SK-N-SH (cell line): Measurements from ENCODE around the gene TPO. TPM values are rescaled to one million over a fixed set of nuclear protein-coding genes. Genes with fewer than 3 reads are reported as not detected.

Source experiments
- CTCF ChIA-PET: fragments of 300-600, 350-600 bp; formaldehyde crosslinking; extraction: SDS; loops from one replicate; lab custom pipeline; 2021; lab: Yijun Ruan, JAX
- POLR2A ChIA-PET: fragments of 350-600 bp; sonication (Branson Sonifier 250); formaldehyde crosslinking; extraction: SDS; loops from one replicate; lab custom pipeline; 2020; ENCODE audit warnings: antibody characterized with exemption, inconsistent platforms; lab: Yijun Ruan, JAX
- DNase-seq: peaks from one replicate; pipeline ENCODE4 v3.0.0; 2012
- H2AFZ ChIP-seq: fragments of 200-600 bp; sonication (generic); 2 replicates; pipeline ENCODE4 v1.8.1; 2016; ENCODE audit warnings: antibody characterized with exemption, mild to moderate bottlenecking, low read depth
- H3F3A ChIP-seq: fragments of 200-600 bp; sonication (generic); replicated peaks from 2 replicates; pipeline ENCODE3; 2016; ENCODE audit warnings: antibody characterized with exemption, mild to moderate bottlenecking; ENCODE audit not compliant: insufficient read depth
- H3K27ac ChIP-seq, 2 experiments: fragments of 200-500 bp in 1 of 2; fragments of 200-600 bp in 1 of 2; sonication (Bioruptor generic) in 1 of 2; sonication (generic), shearing (Covaris generic) in 1 of 2; 2 replicates each; pipeline versions ENCODE4 v1.5.1 to v1.6.1; 2014 to 2016; ENCODE audit warnings: low read depth in 2 of 2, inconsistent platforms in 1 of 2, low read length in 1 of 2, mild to moderate bottlenecking in 1 of 2, mixed read lengths in 1 of 2
- H3K27me3 ChIP-seq: fragments of 200-600 bp; sonication (generic), shearing (Covaris generic); 2 replicates; pipeline ENCODE4 v1.6.1; 2016; ENCODE audit warnings: mixed run types; ENCODE audit not compliant: insufficient read depth
- H3K36me3 ChIP-seq, 2 experiments: fragments of 200-500 bp in 1 of 2; fragments of 200-600 bp in 1 of 2; sonication (Bioruptor generic) in 1 of 2; sonication (generic) in 1 of 2; replicated peaks in 1 of 2; 2 replicates each; pipeline versions ENCODE3 to v1.5.1; 2014 to 2016; ENCODE audit warnings: low read length in 1 of 2, mild to moderate bottlenecking in 1 of 2; ENCODE audit not compliant: insufficient read depth in 2 of 2, control insufficient read depth in 1 of 2
- H3K4me1 ChIP-seq, 2 experiments: fragments of 200-500 bp in 1 of 2; fragments of 200-600 bp in 1 of 2; sonication (Bioruptor generic) in 1 of 2; sonication (generic), shearing (Covaris generic) in 1 of 2; 2 replicates each; pipeline versions ENCODE4 v1.5.1 to v1.6.1; 2014 to 2016; ENCODE audit warnings: low read depth in 1 of 2, low read length in 1 of 2, mixed run types in 1 of 2; ENCODE audit not compliant: insufficient read depth in 2 of 2, control insufficient read depth in 1 of 2
- H3K4me2 ChIP-seq: fragments of 200-600 bp; sonication (generic), shearing (Covaris generic); 2 replicates; pipeline ENCODE4 v1.6.1; 2017; ENCODE audit warnings: mixed run types
- H3K4me3 ChIP-seq, 2 experiments: fragments of 200-500 bp in 1 of 2; fragments of 200-600 bp in 1 of 2; sonication (Bioruptor generic) in 1 of 2; sonication (generic), shearing (Covaris generic) in 1 of 2; 2 replicates each; pipeline versions ENCODE4 v1.5.1 to v1.8.1; 2014 to 2016; ENCODE audit warnings: low read depth in 2 of 2, inconsistent platforms in 1 of 2, low read length in 1 of 2, mild to moderate bottlenecking in 1 of 2, mixed read lengths in 1 of 2, moderate library complexity in 1 of 2
- H3K79me2 ChIP-seq: fragments of 200-600 bp; sonication (generic); 2 replicates; pipeline ENCODE4 v1.8.1; 2017; ENCODE audit warnings: mild to moderate bottlenecking; ENCODE audit not compliant: insufficient read depth
- H3K9ac ChIP-seq: fragments of 200-600 bp; sonication (generic); 2 replicates; pipeline ENCODE4 v1.6.1; 2017; ENCODE audit warnings: mixed run types
- H3K9me2 ChIP-seq: fragments of 200-600 bp; sonication (generic); 2 replicates; pipeline ENCODE4 v1.6.1; 2017; ENCODE audit warnings: mixed run types
- H3K9me3 ChIP-seq: fragments of 200-600 bp; sonication (generic); 2 replicates; pipeline ENCODE4 v1.6.1; 2017; ENCODE audit warnings: mixed run types, mild to moderate bottlenecking, moderate library complexity
- H4K20me1 ChIP-seq: fragments of 200-600 bp; sonication (generic); 2 replicates; pipeline ENCODE4 v1.6.1; 2017; ENCODE audit warnings: mild to moderate bottlenecking, mixed run types; ENCODE audit not compliant: insufficient read depth
- ELF1 ChIP-seq: IDR thresholded peaks from 2 replicates; pipeline ENCODE4 v1.4.0; 2012
- FOSL2 ChIP-seq: IDR thresholded peaks from 2 replicates; pipeline ENCODE4 v1.4.0; 2012; ENCODE audit warnings: low read depth, mild to moderate bottlenecking, moderate library complexity, borderline replicate concordance
- FOXM1 ChIP-seq: IDR thresholded peaks from 2 replicates; pipeline ENCODE4 v1.4.0; 2012; ENCODE audit warnings: low read depth, mild to moderate bottlenecking
- NFIC ChIP-seq: IDR thresholded peaks from 2 replicates; pipeline ENCODE4 v1.4.0; 2012; ENCODE audit warnings: borderline replicate concordance
- POLR2AphosphoS5 ChIP-seq: IDR thresholded peaks from 2 replicates; pipeline ENCODE4 v1.6.1; 2012; ENCODE audit warnings: low read depth, low read length
- RAD21 ChIP-seq: IDR thresholded peaks from 2 replicates; pipeline ENCODE4 v1.6.1; 2012; ENCODE audit warnings: mild to moderate bottlenecking, low read length
- SIN3A ChIP-seq: IDR thresholded peaks from 2 replicates; pipeline ENCODE4 v1.6.1; 2012; ENCODE audit warnings: low read depth, mild to moderate bottlenecking, low read length, moderate library complexity, borderline replicate concordance
- SMC3 ChIP-seq: IDR thresholded peaks from 2 replicates; pipeline ENCODE4 v1.6.1; 2012; ENCODE audit warnings: low read depth, low read length, improper control_type of control experiment
- ZBTB33 ChIP-seq: IDR thresholded peaks from 2 replicates; pipeline ENCODE4 v1.4.0; 2012; ENCODE audit warnings: low read depth, borderline replicate concordance
- WGBS: methylation state at CpG from one replicate; pipeline ENCODE4 v1.1.6; 2017; ENCODE audit warnings: low lambda C conversion rate; 5-methylcytosine and 5-hydroxymethylcytosine counted together
- polyA plus RNA-seq, 3 experiments: library from polyadenylated mRNA; depleted of rRNA; stranded (reverse); fragments of >200 nt; gene quantifications; 2 replicates each; pipeline ENCODE4 v1.2.3, GENCODE V29; 2012

TPO gene
- polyA plus RNA-seq, 1 of the 3 experiments (the other 2 are of a cell fraction), result not detected

DNA sequence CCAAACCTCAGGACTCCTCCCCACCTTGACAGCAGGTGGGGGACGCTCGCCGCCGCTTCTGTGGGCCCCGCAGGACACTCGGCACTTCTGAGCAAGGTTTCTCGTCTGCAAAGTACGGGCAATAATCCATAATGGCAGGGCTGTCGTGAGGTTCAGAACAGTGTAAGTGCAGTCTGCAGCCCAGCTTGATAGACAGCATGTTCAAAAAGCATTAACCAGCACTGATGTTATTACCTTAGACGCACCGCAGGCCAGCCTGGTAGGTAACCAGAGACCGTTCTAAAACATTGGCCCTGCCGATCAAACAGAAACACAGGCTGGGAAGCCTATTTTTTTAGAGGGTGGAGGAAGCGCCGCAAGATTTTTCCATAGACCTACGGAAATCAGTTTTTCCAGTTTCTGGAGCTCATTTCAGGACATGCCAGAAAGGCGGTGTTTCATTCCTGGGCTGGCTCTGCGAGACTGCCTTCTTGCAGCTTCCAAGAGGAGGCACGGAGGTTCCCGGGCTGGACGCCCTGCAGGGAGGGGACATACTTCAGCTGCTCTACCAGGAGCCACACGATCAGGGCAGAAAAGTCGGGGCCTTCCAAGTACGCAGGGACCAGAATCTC, 148.7 kb downstream of the TPO start (continued):
- TF ChIP-seq ZBTB33, result no peak
- no peak for TF ChIP-seq POLR2AphosphoS5
- no peak for TF ChIP-seq ELF1
- TF ChIP-seq NFIC, result no peak
- no peak for TF ChIP-seq FOSL2
- TF ChIP-seq SMC3, result no peak
- no peak for TF ChIP-seq RAD21

DNA sequence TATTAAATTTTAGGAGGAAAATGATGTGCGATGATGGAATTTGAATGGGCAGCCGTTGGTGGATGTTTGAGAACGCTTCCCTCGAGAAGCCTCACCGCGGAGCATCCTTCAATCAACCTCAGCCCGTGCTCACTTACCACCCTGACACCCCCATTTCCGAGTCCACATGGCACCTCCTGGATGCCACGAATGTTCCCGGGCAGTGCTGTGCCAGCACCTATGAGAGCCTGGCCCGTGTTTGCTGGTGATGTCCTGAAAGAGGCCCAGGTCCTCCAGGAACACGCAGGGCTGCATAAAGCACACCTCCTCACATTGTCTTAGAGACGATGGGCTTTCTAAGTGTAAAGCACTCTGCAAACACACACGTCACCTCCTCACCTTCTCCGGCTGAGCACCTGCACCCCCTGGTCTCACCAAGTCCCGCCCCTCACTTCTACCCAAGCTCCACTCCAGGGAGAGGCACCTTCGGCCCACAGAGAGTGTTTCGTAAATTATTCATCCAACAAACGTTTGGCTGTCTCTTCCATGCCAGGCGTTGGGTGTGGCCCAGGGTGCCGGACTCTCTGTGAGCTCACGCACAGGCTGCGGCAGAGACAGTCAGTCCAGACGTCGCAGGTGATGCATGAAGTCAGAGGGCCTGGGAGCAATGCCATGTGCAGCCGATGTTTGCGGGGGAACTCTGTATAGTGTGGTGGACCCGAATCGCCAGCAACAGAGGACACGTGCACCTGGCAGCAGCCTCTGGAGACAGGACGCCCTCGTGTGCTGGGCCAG, 150.0 kb downstream of the TPO start:
- Histone ChIP-seq H3K9me3 (no peaks in the 10 kb centered on the region), H3K4me1 (no peaks in the 10 kb centered on the region), H3K79me2 (no peaks in the 10 kb centered on the region), H3K9me2 (no peaks in the 10 kb centered on the region), H3K4me3 (no peak overlapping the region), H3K36me3 (no peaks in the 10 kb centered on the region), H2AFZ (no peak overlapping the region), H3F3A (no peaks in the 10 kb centered on the region), H3K4me2 (no peak overlapping the region), H3K9ac (no peak overlapping the region), H3K27me3 (no peaks in the 10 kb centered on the region), H3K27ac (no peak overlapping the region), H4K20me1 (no peaks in the 10 kb centered on the region)
- 61% methylated on average over 27 of the region's 32 CpGs for whole genome bisulfite sequencing
- no peak for TF ChIP-seq SIN3A
- TF ChIP-seq RAD21, result no peak
- TF ChIP-seq FOXM1, result no peak
- TF ChIP-seq ZBTB33, result no peak
- POLR2A ChIA-PET, result no interaction called here
- CTCF ChIA-PET, result interaction anchor here (1.1 to 10.1 kb wide), 6 partner anchors 12 to 214 kb away, joined by 4 to 108 read pairs (median 6); no protein-coding TSS in a partner anchor
- no peak for DNase-seq
